ENCODE results near the gene ADI1. TPM values are rescaled to one million over a fixed set of nuclear protein-coding genes. Genes with fewer than 3 reads are reported as not detected.
"Not testable (repeated sequence)": the region's sequence is repeated elsewhere in the genome, so short reads cannot be mapped to it uniquely, and the experiment has no call there.

The ADI1 gene
- total and polyA plus RNA-seq, 2 of the 8 experiments (the other 6 are each of a cell fraction or from before 2014, with no cell fraction given), result 12.2 to 40.2 TPM

DNA sequence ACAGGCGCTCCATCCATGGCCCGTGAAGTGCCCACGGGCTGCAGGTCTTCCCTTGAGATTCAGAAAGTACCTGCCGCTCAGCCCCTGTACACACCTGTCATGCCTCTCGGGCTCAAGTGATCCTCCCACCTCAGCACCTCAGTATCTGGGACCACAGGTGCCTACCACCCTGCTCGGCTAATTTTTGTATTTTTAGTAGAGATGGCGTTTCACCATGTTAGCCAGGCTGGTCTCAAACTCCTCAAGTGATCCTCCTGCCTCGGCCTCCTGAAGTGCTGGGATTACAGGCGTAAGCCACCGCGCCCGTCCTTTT is 26.9 kb downstream of the ADI1 start:
- not testable (repeated sequence) for H3K14ac ChIP-seq (ENCODE audit: insufficient read length); H3K9me3 ChIP-seq (ENCODE audit: insufficient read depth in 2 of 2, low read depth in 1 of 2, low read length in 1 of 2); DNase-seq (ENCODE audit: low read depth in 1 of 2, low spot score in 2 of 2); H4K91ac ChIP-seq (replicated peaks; ENCODE audit: insufficient read length, low read length); H2AK5ac ChIP-seq (ENCODE audit: low read depth, low read length); H3K4me3 ChIP-seq (ENCODE audit: extremely low read depth in 1 of 4, insufficient read depth in 2 of 4, low read depth in 3 of 4, low read length in 4 of 4); H4K20me1 ChIP-seq (replicated peaks in 1 of 2; ENCODE audit: control insufficient read depth in 1 of 2, insufficient read depth in 2 of 2, low read length in 2 of 2); H3K18ac ChIP-seq (ENCODE audit: extremely low read depth, low read length); H4K5ac ChIP-seq (ENCODE audit: insufficient read length, low read depth, low read length); H2AFZ ChIP-seq (ENCODE audit: low read length); H2BK15ac ChIP-seq (ENCODE audit: low read length); H3K27me3 ChIP-seq (replicated peaks in 1 of 4; ENCODE audit: control insufficient read depth in 3 of 4, extremely low read depth in 1 of 4, insufficient read depth in 3 of 4, low read length in 3 of 4); H3K4ac ChIP-seq (replicated peaks; ENCODE audit: insufficient read length, low read depth, low read length); H2BK5ac ChIP-seq (ENCODE audit: low read depth, low read length); H2BK12ac ChIP-seq (ENCODE audit: low read depth, low read length); H3K9ac ChIP-seq (replicated peaks in 1 of 4; ENCODE audit: extremely low read depth in 1 of 4, low read depth in 3 of 4, low read length in 3 of 4); H3K23ac ChIP-seq (ENCODE audit: insufficient read length); H3K23me2 ChIP-seq (ENCODE audit: low read depth, low read length); H2BK20ac ChIP-seq (ENCODE audit: low read length); H3K56ac ChIP-seq (replicated peaks; ENCODE audit: insufficient read length, low read depth, low read length); H3K79me2 ChIP-seq (ENCODE audit: control insufficient read depth in 1 of 2, insufficient read depth in 2 of 2, low read length in 2 of 2); H2BK120ac ChIP-seq (replicated peaks; ENCODE audit: low read depth, low read length); H3K27ac ChIP-seq (ENCODE audit: low read depth, low read length); H3K79me1 ChIP-seq (ENCODE audit: low read depth, low read length); H3K4me2 ChIP-seq (ENCODE audit: insufficient read depth in 1 of 2, low read depth in 2 of 2, low read length in 2 of 2); H4K8ac ChIP-seq (ENCODE audit: extremely low read depth, insufficient read depth, low read length); H3K4me1 ChIP-seq (replicated peaks in 1 of 4; ENCODE audit: control insufficient read depth in 3 of 4, insufficient read depth in 4 of 4, low read length in 3 of 4); FAIRE-seq; H3K36me3 ChIP-seq (ENCODE audit: control insufficient read depth in 2 of 4, insufficient read depth in 4 of 4, low read length in 3 of 4)
- ChIA-PET POLR2A (ENCODE audit: partially characterized antibody) (interaction anchor here (2.0 kb wide), 1 partner anchor 13 kb away, joined by 9 read pairs; no protein-coding TSS in a partner anchor), CTCF (ENCODE audit: partially characterized antibody) (interaction anchor here (1.9 kb wide), 1 partner anchor 68 kb away, joined by 6 read pairs; no protein-coding TSS in a partner anchor)
- WGBS, 2 experiments (ENCODE audit: extremely low coverage in 1 of 2, insufficient coverage in 1 of 2, insufficient read length in 1 of 2, insufficient replicate concordance in 2 of 2, low coverage in 1 of 2, low lambda C conversion rate in 2 of 2, missing lambda C conversion rate in 1 of 2), result 89% methylated on average over 12 of the region's 12 CpGs; no CpG with 5 or more reads in 1 of the 2 experiments

Measured in H1 (cell line).